ENCODE measurements around the gene MTA1.

DNA sequence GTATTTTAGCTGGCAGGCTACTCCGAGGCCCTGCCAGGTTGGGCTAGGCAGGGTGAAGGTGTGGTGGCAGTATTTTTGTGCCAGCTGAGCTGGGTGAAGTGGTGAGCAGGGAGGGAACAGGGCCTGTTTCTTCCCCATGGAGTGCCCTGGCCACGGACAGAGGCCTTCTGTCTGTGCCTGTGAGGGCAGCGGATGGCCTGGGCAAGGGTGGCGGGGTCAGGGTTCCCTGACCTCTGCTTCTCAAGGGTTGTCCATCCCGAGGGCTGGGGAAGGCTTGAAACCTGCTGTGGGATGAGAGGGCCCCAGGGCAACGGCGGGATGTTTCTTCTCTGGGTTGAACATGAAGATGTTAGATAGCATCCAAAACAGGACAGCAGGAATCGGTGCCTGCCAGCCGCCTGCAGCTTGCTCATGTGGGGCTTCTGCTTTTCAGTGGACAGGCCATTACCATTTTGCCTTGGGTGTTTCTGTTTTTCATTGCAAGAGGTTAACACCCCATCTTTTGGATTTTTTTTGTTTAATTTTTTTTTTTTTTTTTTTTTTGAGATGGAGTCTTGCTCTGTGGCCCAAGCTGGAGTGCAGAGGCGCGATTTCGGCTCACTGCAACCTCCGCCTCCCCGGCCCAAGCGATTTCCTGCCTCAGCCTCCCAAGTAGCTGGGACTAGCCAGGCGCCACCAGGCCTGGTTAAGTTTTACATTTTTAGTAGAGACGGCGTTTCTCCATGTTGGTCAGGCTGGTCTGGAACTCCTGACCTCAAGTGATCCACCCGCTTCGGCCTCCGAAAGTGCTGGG lies 3.3 kb downstream of the MTA1 start:
- TF ChIP-seq POLR2A (IDR thresholded peaks at IDR 0.05; ENCODE audit: low read depth, low read length) (no peak), TAF1 (IDR thresholded peaks at IDR 0.05; ENCODE audit: low read depth, low read length) (no peak), POLR2AphosphoS5 (IDR thresholded peaks at IDR 0.05; ENCODE audit: low read depth, low read length) (no peak)

Measured in GM12891 (cell line).